PC-9 (cell line): ENCODE results near the gene KATNAL1. TPM values are rescaled to one million over a fixed set of nuclear protein-coding genes. Genes with fewer than 3 reads are reported as not detected.

Experiments used
- BruUV-seq: library from RNA; stranded (reverse); fragments of 400-500 nt; replicated peaks from 2 replicates; lab custom pipeline; 2021; lab: Mats Ljungman, UMichigan
- CTCF ChIA-PET: fragments of 300-600 bp; sonication (Branson Sonifier 250); formaldehyde crosslinking; loops from one replicate; lab custom pipeline; 2022; ENCODE audit warnings: antibody characterized with exemption; lab: Charles Lee
- POLR2A ChIA-PET: fragments of 300-600 bp; sonication (Branson Sonifier 250); formaldehyde crosslinking; loops from one replicate; lab custom pipeline; 2022; ENCODE audit warnings: antibody characterized with exemption; ENCODE audit not compliant: unreplicated experiment; lab: Charles Lee
- DNase-seq, 2 experiments: peaks; one replicate each; pipeline versions ENCODE4 v3.0.0 to v3.0.0-alpha.2; 2015 to 2022; ENCODE audit warnings: mixed read lengths in 1 of 2
- H2AFZ ChIP-seq: fragments of 200-600 bp; sonication (generic); 2 replicates; pipeline ENCODE4 v1.8.1; 2017; ENCODE audit warnings: antibody characterized with exemption
- H3F3A ChIP-seq: fragments of 200-600 bp; sonication (generic); 2 replicates; pipeline ENCODE4 v1.8.1; 2017; ENCODE audit warnings: antibody characterized with exemption, mild to moderate bottlenecking, low read depth; ENCODE audit not compliant: insufficient read depth
- H3K27ac ChIP-seq: fragments of 200-600 bp; sonication (generic); 2 replicates; pipeline ENCODE4 v1.6.1; 2016; ENCODE audit warnings: mixed run types
- H3K27me3 ChIP-seq: fragments of 200-600 bp; sonication (generic); 2 replicates; pipeline ENCODE4 v1.6.1; 2016; ENCODE audit warnings: low read depth, mixed run types; ENCODE audit not compliant: insufficient read depth
- H3K36me3 ChIP-seq: fragments of 200-600 bp; sonication (generic); 2 replicates; pipeline ENCODE4 v1.6.1; 2016; ENCODE audit warnings: low read depth, mixed run types
- H3K4me1 ChIP-seq: fragments of 200-600 bp; sonication (generic); replicated peaks from 2 replicates; pipeline ENCODE4 v1.6.1; 2016; ENCODE audit warnings: mixed run types; ENCODE audit not compliant: insufficient read depth
- H3K4me2 ChIP-seq: fragments of 200-600 bp; sonication (generic); 2 replicates; pipeline ENCODE4 v1.6.1; 2017; ENCODE audit warnings: mixed run types
- H3K4me3 ChIP-seq: fragments of 200-600 bp; sonication (generic); 2 replicates; pipeline ENCODE4 v1.6.1; 2016; ENCODE audit warnings: mixed run types
- H3K79me2 ChIP-seq: fragments of 200-600 bp; sonication (generic); 2 replicates; pipeline ENCODE4 v1.6.1; 2017; ENCODE audit warnings: low read depth, mixed run types
- H3K9me2 ChIP-seq: fragments of 200-600 bp; sonication (generic); 2 replicates; pipeline ENCODE4 v1.8.1; 2017; ENCODE audit warnings: mild to moderate bottlenecking; ENCODE audit not compliant: insufficient read depth
- H3K9me3 ChIP-seq: fragments of 200-600 bp; sonication (generic); 2 replicates; pipeline ENCODE4 v1.8.1; 2016; ENCODE audit warnings: low read depth; ENCODE audit not compliant: insufficient read depth
- H4K20me1 ChIP-seq: fragments of 200-600 bp; sonication (generic); 2 replicates; pipeline ENCODE4 v1.8.1; 2017; ENCODE audit not compliant: insufficient read depth
- CTCF ChIP-seq: fragments of 200-600 bp; sonication (generic); conservative IDR thresholded peaks from 2 replicates; pipeline ENCODE4 v1.6.1; 2017; ENCODE audit warnings: mixed run types, antibody characterized with exemption, mild to moderate bottlenecking, moderate library complexity
- EZH2 ChIP-seq: fragments of 200-600 bp; sonication (generic); IDR thresholded peaks from 2 replicates; pipeline ENCODE4 v1.8.0; 2017; ENCODE audit warnings: antibody characterized with exemption, low read depth
- intact Hi-C: fragments of 100-400 bp; cut with micrococcal nuclease; formaldehyde crosslinking; loops from one replicate; pipeline ENCODE4 v1.10.0; 2022; ENCODE audit not compliant: unreplicated experiment
- total RNA-seq: library from RNA; stranded (reverse); gene quantifications from 2 replicates; pipeline ENCODE4 v1.2.3, GENCODE V29; 2021

Gene KATNAL1
- total RNA-seq, 1 experiment from 2014 or later: 11.8 TPM

GRCh38 chr13:30169442-30169841, 137.9 kb downstream of the KATNAL1 start:
- no peaks in the 10 kb centered on the region for H3F3A ChIP-seq
- H3K27me3 ChIP-seq: no peaks in the 10 kb centered on the region
- BruUV-seq: no TSS peak
- ChIA-PET CTCF (no interaction called here), POLR2A (no interaction called here)
- H3K27ac ChIP-seq: no peak overlapping the region
- TF ChIP-seq EZH2 (no peak), CTCF (no peak)
- no peaks in the 10 kb centered on the region for H3K36me3 ChIP-seq
- no peaks in the 10 kb centered on the region for H3K9me3 ChIP-seq
- DNase-seq: no peak
- no peak overlapping the region for H2AFZ ChIP-seq
- H3K4me3 ChIP-seq: no peak overlapping the region
- H4K20me1 ChIP-seq: no peaks in the 10 kb centered on the region
- no peaks in the 10 kb centered on the region for H3K4me1 ChIP-seq
- H3K9me2 ChIP-seq: no peaks in the 10 kb centered on the region
- H3K4me2 ChIP-seq: no peak overlapping the region
- no peaks in the 10 kb centered on the region for H3K79me2 ChIP-seq
- intact Hi-C loops: no loop called here

GRCh38 chr13:30165796-30166195, 141.6 kb downstream of the KATNAL1 start:
- no peaks in the 10 kb centered on the region for H3F3A ChIP-seq
- H3K36me3 ChIP-seq: no peaks in the 10 kb centered on the region
- no peak for TF ChIP-seq CTCF
- TF ChIP-seq EZH2: no peak
- no peak overlapping the region for H3K27ac ChIP-seq
- POLR2A ChIA-PET: no interaction called here
- intact Hi-C loops: no loop called here
- no peaks in the 10 kb centered on the region for H3K79me2 ChIP-seq
- H3K4me2 ChIP-seq: no peak overlapping the region
- no peak overlapping the region for H2AFZ ChIP-seq
- H3K9me3 ChIP-seq: no peaks in the 10 kb centered on the region
- H3K4me3 ChIP-seq: no peak overlapping the region
- DNase-seq: no peak
- BruUV-seq: no TSS peak
- no peaks in the 10 kb centered on the region for H3K4me1 ChIP-seq
- CTCF ChIA-PET: no interaction called here
- no peaks in the 10 kb centered on the region for H3K27me3 ChIP-seq
- H4K20me1 ChIP-seq: no peaks in the 10 kb centered on the region
- no peaks in the 10 kb centered on the region; the same call in 1 of the 2 replicates for H3K9me2 ChIP-seq

- no peaks in the 10 kb centered on the region for H3K36me3 ChIP-seq
- H3K9me3 ChIP-seq: no peaks in the 10 kb centered on the region
- POLR2A ChIA-PET: no interaction called here
- H3K4me3 ChIP-seq: no peak overlapping the region
- CTCF ChIA-PET: no interaction called here
- H2AFZ ChIP-seq: no peak overlapping the region
- no peaks in the 10 kb centered on the region; the same call in 1 of the 2 replicates for H3K9me2 ChIP-seq
- intact Hi-C loops: no loop called here
- no peaks in the 10 kb centered on the region for H3F3A ChIP-seq
- H4K20me1 ChIP-seq: no peaks in the 10 kb centered on the region
- no peak overlapping the region for H3K27ac ChIP-seq
- no peaks in the 10 kb centered on the region for H3K79me2 ChIP-seq
- H3K4me1 ChIP-seq: no peaks in the 10 kb centered on the region
- H3K27me3 ChIP-seq: no peaks in the 10 kb centered on the region
- TF ChIP-seq EZH2: no peak
- TF ChIP-seq CTCF: no peak
- no peak overlapping the region for H3K4me2 ChIP-seq
- DNase-seq: no peak
- BruUV-seq: no TSS peak
Observed at GRCh38 chr13:30165071-30165470, 142.3 kb downstream of the KATNAL1 start.
